GM21529 (cell line): ENCODE results near the gene ARL10.

Experiments used
- ATAC-seq: cut with Tn5 transposase; IDR thresholded peaks from one replicate; pipeline ENCODE4 v1.9.1; 2021; ENCODE audit not compliant: unreplicated experiment

Gene ARL10

GRCh38 chr5:176361437-176362232, 3.7 kb upstream of the ARL10 start, which contains the start of gene KIAA1191:
Gene KIAA1191, minus strand, starts transcription at chr5:176361764. Its CDS starts 2,256 bp downstream, at chr5:176359508.
- ATAC-seq = peak; percentile 87

GRCh38 chr5:176362233-176362490, 3.1 kb upstream of the ARL10 start:
- peak; percentile 10 for ATAC-seq

GRCh38 chr5:176364765-176365350, 429 bp upstream of the ARL10 start:
- ATAC-seq = no peak

GRCh38 chr5:176366232-176366894, 1.1 kb downstream of the ARL10 start:
- no peak for ATAC-seq

- no peak for ATAC-seq
Measured at GRCh38 chr5:176368726-176369125, 3.4 kb downstream of the ARL10 start.

GRCh38 chr5:176369934-176370711, 4.8 kb downstream of the ARL10 start:
- no peak for ATAC-seq

GRCh38 chr5:176371621-176372539, 6.6 kb downstream of the ARL10 start:
- no peak for ATAC-seq

- ATAC-seq = no peak
Measured at GRCh38 chr5:176373100-176373818, 8.0 kb downstream of the ARL10 start.

- no peak for ATAC-seq
Measured at GRCh38 chr5:176379881-176380280, 14.6 kb downstream of the ARL10 start.

- no peak for ATAC-seq
Measured at GRCh38 chr5:176381423-176381822, 16.1 kb downstream of the ARL10 start.

GRCh38 chr5:176381979-176382378, 16.7 kb downstream of the ARL10 start:
- no peak for ATAC-seq

- ATAC-seq = no peak
Measured at GRCh38 chr5:176382721-176383120, 17.4 kb downstream of the ARL10 start.

GRCh38 chr5:176383248-176383905, 18.1 kb downstream of the ARL10 start:
- no peak for ATAC-seq

- no peak for ATAC-seq
Measured at GRCh38 chr5:176383961-176384360, 18.7 kb downstream of the ARL10 start.

GRCh38 chr5:176384366-176384930, 19.2 kb downstream of the ARL10 start:
- ATAC-seq = no peak

- ATAC-seq = no peak
Measured at GRCh38 chr5:176384991-176385390, 19.7 kb downstream of the ARL10 start.

- no peak for ATAC-seq
Measured at GRCh38 chr5:176386491-176386890, 21.2 kb downstream of the ARL10 start.

GRCh38 chr5:176387384-176387925, 22.2 kb downstream of the ARL10 start:
- ATAC-seq = no peak

- ATAC-seq = peak; percentile 0
Measured at GRCh38 chr5:176388003-176388443, 22.7 kb downstream of the ARL10 start.
